ENCODE data around the gene FAM124A.

DNA sequence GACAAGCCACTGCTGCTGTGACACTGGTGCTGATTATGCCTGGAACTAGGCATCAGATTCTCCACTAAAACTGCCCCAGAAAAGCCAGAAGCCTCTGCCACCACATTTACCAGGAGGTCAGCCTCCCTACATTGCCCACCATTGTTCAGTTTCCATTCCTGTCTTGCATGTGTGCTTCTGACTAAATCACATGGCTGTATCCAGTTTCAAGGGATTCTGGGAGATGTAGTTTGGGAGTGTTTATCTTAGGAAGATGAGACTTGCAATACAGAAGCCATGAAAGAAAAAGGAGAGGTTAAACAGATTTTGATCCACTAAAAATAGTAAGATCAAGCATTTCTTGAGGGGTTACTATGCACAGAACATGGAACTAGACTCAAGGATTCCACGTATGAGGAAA, 76.6 kb downstream of the FAM124A start:
- TF ChIP-seq, protein P1, sequence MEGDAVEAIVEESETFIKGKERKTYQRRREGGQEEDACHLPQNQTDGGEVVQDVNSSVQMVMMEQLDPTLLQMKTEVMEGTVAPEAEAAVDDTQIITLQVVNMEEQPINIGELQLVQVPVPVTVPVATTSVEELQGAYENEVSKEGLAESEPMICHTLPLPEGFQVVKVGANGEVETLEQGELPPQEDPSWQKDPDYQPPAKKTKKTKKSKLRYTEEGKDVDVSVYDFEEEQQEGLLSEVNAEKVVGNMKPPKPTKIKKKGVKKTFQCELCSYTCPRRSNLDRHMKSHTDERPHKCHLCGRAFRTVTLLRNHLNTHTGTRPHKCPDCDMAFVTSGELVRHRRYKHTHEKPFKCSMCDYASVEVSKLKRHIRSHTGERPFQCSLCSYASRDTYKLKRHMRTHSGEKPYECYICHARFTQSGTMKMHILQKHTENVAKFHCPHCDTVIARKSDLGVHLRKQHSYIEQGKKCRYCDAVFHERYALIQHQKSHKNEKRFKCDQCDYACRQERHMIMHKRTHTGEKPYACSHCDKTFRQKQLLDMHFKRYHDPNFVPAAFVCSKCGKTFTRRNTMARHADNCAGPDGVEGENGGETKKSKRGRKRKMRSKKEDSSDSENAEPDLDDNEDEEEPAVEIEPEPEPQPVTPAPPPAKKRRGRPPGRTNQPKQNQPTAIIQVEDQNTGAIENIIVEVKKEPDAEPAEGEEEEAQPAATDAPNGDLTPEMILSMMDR (IDR thresholded peaks at IDR 0.05) = no peak
- no peak for TF ChIP-seq POLR2A (IDR thresholded peaks at IDR 0.05; ENCODE audit: low read length)
- TF ChIP-seq, protein P2, sequence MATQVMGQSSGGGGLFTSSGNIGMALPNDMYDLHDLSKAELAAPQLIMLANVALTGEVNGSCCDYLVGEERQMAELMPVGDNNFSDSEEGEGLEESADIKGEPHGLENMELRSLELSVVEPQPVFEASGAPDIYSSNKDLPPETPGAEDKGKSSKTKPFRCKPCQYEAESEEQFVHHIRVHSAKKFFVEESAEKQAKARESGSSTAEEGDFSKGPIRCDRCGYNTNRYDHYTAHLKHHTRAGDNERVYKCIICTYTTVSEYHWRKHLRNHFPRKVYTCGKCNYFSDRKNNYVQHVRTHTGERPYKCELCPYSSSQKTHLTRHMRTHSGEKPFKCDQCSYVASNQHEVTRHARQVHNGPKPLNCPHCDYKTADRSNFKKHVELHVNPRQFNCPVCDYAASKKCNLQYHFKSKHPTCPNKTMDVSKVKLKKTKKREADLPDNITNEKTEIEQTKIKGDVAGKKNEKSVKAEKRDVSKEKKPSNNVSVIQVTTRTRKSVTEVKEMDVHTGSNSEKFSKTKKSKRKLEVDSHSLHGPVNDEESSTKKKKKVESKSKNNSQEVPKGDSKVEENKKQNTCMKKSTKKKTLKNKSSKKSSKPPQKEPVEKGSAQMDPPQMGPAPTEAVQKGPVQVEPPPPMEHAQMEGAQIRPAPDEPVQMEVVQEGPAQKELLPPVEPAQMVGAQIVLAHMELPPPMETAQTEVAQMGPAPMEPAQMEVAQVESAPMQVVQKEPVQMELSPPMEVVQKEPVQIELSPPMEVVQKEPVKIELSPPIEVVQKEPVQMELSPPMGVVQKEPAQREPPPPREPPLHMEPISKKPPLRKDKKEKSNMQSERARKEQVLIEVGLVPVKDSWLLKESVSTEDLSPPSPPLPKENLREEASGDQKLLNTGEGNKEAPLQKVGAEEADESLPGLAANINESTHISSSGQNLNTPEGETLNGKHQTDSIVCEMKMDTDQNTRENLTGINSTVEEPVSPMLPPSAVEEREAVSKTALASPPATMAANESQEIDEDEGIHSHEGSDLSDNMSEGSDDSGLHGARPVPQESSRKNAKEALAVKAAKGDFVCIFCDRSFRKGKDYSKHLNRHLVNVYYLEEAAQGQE (IDR thresholded peaks at IDR 0.05) = no peak
